ENCODE results near the gene ASTL. TPM values are rescaled to one million over a fixed set of nuclear protein-coding genes. Genes with fewer than 3 reads are reported as not detected.

ASTL gene
- total RNA-seq, 1 donor from 2014 or later, result not detected

DNA sequence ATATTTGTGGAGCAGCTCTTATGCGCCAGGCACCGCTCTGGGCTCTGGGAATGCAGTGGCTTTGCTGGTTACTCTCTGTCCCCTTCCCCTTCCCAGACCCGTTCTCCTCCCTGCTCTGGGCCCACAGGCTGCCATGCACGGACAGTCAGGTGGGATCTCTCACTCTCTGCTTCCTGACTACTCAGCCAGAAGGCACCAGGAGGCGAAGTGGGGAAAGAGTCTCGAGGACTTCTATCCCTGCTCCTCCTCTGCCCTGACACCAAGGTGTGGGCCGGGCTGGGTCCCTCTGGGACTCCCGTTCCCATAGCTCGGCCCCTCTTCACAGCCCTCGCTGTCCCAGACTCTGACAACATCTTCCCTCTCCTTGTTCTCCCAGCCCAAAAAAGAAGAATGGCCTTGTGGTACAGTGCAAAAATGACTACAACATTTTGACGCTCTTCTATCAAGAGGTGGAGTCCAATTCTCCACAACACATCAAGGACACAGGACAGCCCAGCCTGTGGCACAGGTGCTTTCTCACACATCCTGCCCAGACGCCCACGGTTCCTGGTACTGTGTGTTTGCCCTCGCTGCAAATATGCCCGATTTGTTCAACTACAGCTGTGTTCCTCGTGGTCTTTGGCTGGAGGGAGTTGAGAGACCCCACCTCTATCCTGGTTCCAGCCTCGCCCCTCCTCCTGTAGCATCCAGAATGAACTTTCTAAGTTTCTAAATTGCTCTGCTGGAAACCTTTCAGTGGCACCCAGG is 21.0 kb upstream of the ASTL start:
- Mint-ChIP-seq H3K4me1 (ENCODE audit: unreplicated experiment) (peaks cover 4% of the 10 kb centered on the region), H3K9me3 (ENCODE audit: unreplicated experiment) (no peaks in the 10 kb centered on the region), H3K27ac (ENCODE audit: unreplicated experiment) (no peak overlapping the region), H3K36me3 (ENCODE audit: low read depth, unreplicated experiment) (no peaks in the 10 kb centered on the region), H3K4me3 (ENCODE audit: unreplicated experiment) (no peak overlapping the region), H3K27me3 (ENCODE audit: unreplicated experiment) (peaks cover 8% of the 10 kb centered on the region)
- TF ChIP-seq, protein P1, sequence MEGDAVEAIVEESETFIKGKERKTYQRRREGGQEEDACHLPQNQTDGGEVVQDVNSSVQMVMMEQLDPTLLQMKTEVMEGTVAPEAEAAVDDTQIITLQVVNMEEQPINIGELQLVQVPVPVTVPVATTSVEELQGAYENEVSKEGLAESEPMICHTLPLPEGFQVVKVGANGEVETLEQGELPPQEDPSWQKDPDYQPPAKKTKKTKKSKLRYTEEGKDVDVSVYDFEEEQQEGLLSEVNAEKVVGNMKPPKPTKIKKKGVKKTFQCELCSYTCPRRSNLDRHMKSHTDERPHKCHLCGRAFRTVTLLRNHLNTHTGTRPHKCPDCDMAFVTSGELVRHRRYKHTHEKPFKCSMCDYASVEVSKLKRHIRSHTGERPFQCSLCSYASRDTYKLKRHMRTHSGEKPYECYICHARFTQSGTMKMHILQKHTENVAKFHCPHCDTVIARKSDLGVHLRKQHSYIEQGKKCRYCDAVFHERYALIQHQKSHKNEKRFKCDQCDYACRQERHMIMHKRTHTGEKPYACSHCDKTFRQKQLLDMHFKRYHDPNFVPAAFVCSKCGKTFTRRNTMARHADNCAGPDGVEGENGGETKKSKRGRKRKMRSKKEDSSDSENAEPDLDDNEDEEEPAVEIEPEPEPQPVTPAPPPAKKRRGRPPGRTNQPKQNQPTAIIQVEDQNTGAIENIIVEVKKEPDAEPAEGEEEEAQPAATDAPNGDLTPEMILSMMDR (IDR thresholded peaks at IDR 0.05; ENCODE audit: unreplicated experiment), result no peak
- DNase-seq (ENCODE audit: low spot score), result no peak

DNA sequence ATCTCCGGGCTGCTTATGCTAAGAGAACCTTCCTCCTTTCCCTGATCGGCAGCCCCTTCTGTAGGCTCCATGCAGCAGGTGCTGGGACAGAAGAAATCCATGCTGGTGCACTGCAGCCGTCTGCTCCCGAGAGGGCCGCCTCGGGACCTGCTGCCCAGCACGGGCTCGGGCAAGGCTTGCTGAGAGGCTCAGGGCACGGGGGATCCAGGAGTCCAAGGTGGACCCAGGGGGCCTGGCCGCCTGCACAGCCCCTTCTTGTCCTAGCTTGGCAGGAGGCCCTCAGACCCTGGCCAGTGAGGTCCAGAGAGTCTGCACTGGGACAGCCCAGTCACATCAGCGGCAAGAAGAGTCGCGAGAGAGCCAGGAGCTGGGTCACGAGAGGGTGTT is 20.2 kb upstream of the ASTL start:
- no peak overlapping the region for H3K27ac Mint-ChIP-seq (ENCODE audit: unreplicated experiment)
- H3K27me3 Mint-ChIP-seq (ENCODE audit: unreplicated experiment), result peaks cover 8% of the 10 kb centered on the region
- H3K36me3 Mint-ChIP-seq (ENCODE audit: low read depth, unreplicated experiment), result no peaks in the 10 kb centered on the region
- H3K4me1 Mint-ChIP-seq (ENCODE audit: unreplicated experiment), result peaks cover 4% of the 10 kb centered on the region
- H3K9me3 Mint-ChIP-seq (ENCODE audit: unreplicated experiment), result no peaks in the 10 kb centered on the region
- DNase-seq (ENCODE audit: low spot score), result no peak
- TF ChIP-seq, protein P1 (IDR thresholded peaks at IDR 0.05; ENCODE audit: unreplicated experiment), result no peak
- H3K4me3 Mint-ChIP-seq (ENCODE audit: unreplicated experiment), result no peak overlapping the region

DNA sequence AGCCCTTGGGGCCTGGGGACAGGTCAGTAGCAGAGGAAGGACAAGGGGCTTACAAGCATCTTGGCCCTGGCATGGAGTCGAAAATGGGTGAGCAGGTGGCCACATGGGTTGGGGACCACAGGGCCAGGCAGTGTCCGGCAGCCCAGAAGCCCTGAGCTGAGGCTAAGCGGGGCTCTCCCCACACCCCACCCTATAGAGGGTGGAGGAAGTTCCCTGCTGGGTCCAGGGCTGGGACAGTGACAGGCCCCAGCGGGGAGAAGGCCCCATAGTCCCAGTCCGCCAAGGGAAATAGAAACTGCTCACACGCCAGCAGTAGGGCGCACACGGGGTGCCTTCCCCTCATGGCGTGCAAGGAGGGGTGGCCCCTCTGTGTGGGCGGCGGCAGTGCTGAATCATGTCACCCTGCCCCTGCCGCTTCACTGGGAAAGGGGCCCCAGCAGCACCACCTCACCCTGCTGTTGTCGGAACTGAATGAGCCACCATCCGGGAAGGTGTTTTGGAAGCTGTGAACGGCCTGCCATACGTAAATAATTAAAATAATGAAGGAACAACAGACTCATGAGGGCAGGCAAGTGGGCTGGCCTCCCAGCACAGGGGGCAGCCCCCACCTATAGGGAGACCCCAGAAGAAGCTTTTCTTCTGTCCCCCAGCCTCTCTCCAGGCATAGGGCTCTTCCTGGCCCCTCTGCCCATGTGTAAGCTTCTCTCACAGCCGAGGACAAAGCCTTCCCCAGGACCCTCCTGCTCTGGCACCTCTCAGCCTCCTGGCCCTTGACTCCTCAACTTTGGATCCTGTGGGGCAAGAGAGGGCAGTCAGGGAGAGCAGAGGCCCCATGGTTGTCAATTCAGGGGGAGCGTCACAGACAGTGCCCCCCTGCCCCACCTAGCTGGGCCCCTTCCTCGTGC is 19.6 kb upstream of the ASTL start:
- no peak for DNase-seq (ENCODE audit: low spot score)
- TF ChIP-seq, protein P1 (IDR thresholded peaks at IDR 0.05; ENCODE audit: unreplicated experiment), result no peak
- H3K36me3 Mint-ChIP-seq (ENCODE audit: low read depth, unreplicated experiment), result no peaks in the 10 kb centered on the region
- H3K9me3 Mint-ChIP-seq (ENCODE audit: unreplicated experiment), result no peaks in the 10 kb centered on the region
- no peak overlapping the region for H3K27ac Mint-ChIP-seq (ENCODE audit: unreplicated experiment)
- peaks cover 4% of the 10 kb centered on the region for H3K4me1 Mint-ChIP-seq (ENCODE audit: unreplicated experiment)
- H3K4me3 Mint-ChIP-seq (ENCODE audit: unreplicated experiment), result no peak overlapping the region
- peaks cover 7% of the 10 kb centered on the region for H3K27me3 Mint-ChIP-seq (ENCODE audit: unreplicated experiment)

DNA sequence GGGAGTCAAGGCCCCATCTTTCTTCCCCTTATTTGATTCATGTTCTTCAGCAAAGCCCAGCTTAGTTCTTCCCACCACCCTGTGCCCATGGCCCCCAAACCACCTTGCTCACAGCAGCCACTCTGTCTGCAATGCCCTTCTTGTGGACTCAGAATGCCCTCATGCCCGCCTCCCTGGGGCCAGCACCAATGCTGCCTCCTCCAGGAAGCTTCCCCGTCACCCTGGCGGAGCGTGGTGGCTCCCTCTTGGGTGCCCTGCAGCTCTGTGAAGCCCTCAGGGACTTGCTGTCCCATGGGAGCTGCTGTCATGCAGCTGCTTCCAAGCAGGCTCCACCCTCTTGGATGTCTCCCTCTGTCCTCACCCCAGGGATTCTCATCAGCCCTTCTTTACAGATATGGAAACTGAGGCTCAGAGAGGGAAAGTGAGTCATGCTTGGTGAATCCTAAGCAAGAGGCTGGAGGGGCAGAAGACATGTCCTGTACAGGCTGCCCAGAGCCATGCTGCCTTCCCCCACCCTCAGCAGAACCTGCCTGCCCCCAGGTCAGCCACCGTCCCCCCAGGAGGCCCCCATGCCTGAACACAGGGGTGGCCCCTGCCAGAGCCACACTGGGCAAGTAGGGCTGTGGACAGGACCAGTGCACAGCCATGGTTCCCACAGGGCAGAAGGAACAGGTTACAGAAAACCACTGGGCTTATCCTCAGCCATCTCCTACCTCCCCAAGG is 18.8 kb upstream of the ASTL start:
- Mint-ChIP-seq H3K27me3 (ENCODE audit: unreplicated experiment) (peaks cover 6% of the 10 kb centered on the region), H3K4me1 (ENCODE audit: unreplicated experiment) (peaks cover 5% of the 10 kb centered on the region), H3K27ac (ENCODE audit: unreplicated experiment) (no peak overlapping the region), H3K9me3 (ENCODE audit: unreplicated experiment) (no peaks in the 10 kb centered on the region), H3K36me3 (ENCODE audit: low read depth, unreplicated experiment) (no peaks in the 10 kb centered on the region), H3K4me3 (ENCODE audit: unreplicated experiment) (no peak overlapping the region)
- TF ChIP-seq, protein P1 (IDR thresholded peaks at IDR 0.05; ENCODE audit: unreplicated experiment), result no peak
- no peak for DNase-seq (ENCODE audit: low spot score)
